CD4-positive, alpha-beta T cell treated with Interleukin-2 at 100 ng/mL for 4 hours (primary cell): ENCODE results near the gene ALPK3.

Experiments
- DNase-seq: peaks from one replicate; pipeline ENCODE4 v3.0.0-alpha.2; 2020; ENCODE audit warnings: low spot score

The ALPK3 gene

DNA sequence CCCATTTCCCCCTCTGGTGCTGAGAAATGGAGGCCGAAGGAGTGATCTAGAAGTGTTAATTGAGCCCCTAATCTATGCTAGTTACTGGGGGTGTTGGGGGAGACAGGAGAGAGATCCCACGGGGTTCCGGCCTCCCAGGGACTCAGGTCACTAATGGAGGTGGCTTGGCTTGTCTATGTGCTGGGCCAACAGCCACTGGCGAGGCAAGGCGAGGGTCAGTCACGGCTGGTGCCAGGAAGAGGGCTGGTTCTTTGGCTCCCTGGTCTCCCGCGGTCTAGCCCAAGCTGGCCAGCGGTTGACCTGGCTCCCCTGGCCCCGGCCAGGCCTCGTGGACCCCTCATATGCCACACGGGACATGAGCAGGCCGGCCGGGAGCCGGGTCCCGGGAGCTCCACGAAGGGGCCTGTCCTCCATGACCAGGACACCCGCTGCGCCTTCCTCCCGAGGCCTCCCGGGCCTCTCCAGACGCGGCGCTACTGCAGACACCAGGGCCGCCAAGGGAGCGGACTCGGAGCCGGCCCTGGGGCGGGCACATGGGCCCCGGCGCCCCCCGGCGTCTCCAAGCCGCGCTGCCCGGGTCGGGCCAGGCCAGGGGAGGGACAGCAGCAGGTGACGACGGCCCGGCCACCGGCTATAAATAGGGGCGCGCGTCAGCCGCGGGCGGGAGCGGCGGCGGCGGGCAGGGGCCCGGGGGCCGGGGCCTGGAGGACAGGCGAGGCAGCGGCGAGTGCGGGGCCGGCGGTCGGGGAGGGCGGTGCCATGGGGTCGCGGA, at the start of gene ALPK3:
ALPK3 (plus strand) TSS at position 663 of the 772 bp plus-strand sequence; CDS start at position 760, 97 bp downstream.
- no peak for DNase-seq

DNA sequence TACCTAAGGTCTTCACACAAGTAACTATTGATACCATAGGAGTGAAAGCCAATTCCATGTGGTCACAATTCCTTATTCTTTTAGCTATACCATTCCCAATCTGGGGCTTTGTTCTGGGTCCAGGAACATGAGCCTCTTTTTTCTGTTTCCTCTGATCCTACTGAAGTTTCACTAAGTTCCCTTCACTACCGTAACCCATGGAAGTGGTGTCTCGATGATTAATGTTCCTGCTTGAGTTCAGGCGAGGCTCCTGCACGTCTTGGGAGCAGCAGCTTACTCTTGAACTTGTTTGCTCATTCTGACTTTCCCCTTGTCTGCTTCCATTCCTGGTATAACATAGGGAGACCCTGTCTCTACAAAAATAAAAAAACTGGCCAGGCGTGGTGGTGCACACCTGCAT, 45.1 kb upstream of the ALPK3 start:
- no peak for DNase-seq

DNA sequence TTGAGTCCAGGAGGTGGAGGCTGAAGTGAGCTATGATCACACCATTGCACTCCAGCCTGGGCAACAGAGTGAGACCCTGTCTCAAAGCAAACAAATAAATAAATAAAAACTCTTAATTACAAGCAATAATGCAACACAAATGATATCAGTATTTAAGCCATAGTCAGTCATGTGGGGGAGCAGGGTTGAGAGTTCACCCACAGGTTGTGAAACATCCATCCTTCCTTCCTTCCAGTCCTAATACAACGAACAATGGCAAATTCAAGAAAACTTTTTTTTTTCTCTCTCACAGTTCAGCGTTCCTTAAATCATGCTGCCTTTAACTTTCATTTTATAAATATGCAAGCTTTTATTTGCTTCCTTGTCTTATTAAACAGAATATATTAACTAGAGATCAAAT, 44.7 kb upstream of the ALPK3 start:
- no peak for DNase-seq

- DNase-seq: no peak
Measured at GRCh38 chr15:84773716-84774115, 43.4 kb upstream of the ALPK3 start.

DNA sequence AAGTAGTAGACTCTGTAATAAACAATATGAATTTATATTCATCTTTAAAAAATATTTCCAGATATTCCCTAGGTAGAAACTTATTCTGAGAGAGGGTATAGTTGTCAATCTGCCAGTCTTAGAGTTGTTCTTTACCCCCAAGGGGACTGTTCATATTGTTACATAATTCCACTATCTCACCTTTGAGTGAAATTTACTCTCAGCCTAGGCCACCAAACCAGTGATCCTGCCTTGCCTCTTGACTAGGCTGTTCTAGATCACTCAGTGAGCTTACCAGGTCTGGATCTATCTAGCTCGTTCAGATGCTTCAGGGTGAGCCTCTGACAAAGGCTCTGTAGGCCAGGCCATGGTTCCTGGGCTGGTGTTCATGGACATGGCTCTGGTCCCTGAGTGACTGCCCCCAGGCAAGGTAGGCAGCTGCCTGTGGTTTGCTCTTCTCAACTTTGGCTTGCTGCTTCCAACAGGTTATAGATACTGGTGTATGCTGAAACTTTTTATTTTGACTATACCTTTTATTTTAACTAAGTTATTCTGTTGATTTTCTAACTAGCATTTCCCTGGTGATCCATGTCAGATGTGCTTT, 41.2 kb upstream of the ALPK3 start:
- DNase-seq: no peak

DNA sequence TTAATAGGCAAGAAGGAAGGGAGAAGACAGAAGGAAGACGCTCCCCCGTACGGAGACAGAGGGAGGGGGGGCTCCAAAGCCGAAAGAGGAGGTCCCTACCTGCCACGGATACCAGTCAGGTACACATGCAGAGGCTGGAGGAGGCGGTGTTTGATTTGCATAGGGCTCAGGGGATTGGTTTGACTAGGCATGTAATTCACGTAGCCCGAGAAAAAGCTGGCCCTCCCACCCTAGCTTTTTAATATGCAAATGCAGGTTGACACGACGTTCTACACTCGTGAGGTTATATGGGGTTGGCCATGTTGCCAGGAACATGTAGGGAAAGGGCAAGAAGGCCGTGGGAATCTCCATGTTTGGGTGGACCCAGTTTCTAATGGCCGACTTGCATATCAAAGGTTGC, 39.0 kb upstream of the ALPK3 start:
- DNase-seq: no peak

DNA sequence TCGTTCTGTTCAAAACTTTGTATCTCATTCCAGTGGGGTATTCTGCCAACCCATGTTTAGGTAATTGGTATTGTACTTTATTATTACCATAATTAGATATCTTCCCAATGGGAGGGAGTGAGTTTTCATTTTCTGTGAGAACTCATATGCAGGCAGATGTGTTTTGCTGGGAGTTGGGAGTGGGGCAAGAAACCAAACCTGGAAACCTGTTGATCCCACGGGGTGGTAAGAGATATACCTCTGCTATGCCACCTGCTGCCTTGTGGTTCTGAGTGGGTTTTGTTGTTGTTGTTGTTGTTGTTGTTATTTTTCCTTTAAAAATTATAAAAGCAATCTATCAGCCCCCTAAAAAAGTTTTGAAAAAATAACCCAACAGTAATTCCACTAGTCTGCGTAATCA, 36.7 kb upstream of the ALPK3 start:
- DNase-seq: no peak

- DNase-seq: no peak
Measured at GRCh38 chr15:84781495-84781894, 35.7 kb upstream of the ALPK3 start.

DNA sequence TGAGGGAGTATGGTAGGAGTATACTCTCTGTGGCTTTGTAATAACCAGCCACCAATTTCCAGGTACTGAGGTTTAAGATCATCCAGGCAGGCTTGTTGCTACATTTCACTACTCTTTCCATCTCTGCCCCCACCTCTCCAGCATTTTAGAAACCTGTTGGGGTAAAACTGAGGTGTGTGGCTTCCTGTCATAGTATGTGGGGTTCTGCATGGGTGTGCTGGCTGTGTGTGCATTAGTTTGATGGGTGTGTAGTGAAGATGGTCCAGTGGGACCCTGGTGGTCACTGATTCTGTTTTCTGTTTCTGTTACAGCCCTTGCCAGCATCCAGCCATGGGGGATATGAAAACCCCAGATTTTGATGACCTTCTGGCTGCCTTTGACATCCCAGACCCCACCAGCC, 34.8 kb upstream of the ALPK3 start:
- DNase-seq: no peak

DNA sequence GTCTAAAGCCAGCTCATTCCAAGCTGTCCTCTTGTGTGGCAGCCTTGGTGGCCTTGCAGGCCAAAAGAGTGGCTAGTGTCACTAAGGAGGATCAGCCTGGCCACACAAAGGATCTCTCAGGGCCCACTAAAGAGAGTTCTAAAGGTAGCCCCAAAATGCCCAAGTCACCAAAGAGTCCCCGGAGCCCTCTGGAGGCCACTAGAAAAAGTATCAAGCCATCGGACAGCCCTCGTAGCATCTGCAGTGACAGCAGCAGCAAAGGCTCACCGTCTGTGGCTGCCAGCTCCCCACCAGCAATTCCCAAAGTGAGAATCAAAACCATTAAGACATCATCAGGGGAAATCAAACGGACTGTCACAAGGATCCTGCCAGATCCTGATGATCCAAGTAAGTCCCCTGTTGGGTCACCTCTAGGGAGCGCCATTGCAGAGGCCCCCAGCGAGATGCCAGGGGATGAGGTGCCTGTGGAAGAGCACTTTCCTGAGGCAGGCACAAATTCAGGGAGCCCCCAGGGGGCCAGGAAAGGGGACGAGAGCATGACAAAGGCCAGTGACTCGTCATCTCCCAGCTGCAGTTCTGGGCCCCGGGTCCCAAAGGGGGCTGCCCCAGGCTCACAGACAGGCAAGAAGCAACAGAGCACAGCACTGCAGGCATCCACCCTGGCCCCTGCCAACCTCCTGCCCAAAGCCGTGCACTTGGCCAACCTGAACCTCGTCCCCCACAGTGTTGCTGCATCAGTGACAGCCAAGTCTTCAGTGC, 33.5 kb upstream of the ALPK3 start:
- DNase-seq: no peak

DNA sequence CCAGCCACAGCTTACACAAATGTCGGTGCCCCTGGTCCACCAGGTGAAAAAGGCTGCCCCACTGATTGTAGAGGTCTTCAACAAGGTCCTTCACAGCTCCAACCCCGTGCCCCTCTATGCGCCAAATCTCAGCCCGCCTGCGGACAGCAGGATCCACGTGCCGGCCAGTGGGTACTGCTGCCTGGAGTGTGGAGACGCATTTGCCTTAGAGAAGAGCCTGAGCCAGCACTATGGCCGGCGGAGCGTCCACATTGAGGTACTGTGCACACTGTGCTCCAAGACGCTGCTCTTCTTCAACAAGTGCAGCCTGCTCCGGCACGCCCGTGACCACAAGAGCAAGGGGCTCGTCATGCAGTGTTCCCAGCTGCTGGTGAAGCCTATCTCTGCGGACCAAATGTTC, 32.9 kb upstream of the ALPK3 start:
- no peak for DNase-seq

DNA sequence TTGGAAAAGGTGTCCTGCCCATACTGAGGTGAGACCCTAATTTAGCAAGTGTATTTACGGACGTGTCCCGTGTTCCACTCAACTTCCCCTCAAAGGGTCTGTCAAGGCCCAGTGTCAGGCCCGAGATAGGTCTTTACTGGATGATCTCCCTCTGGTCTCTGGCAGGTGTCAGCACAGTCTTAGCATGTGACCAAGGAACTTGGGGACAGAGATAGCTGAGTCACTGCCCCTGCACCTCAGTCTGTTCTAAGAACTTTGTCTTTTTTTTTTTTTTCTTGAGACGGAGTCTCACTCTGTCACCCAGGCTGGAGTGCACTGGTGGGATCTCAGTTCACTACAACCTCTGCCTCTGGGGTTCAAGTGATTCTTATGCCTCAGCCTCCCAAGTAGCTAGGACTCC, 32.1 kb upstream of the ALPK3 start:
- DNase-seq: no peak

GRCh38 chr15:84788500-84788899, 28.7 kb upstream of the ALPK3 start:
- no peak for DNase-seq

GRCh38 chr15:84789762-84790161, 27.4 kb upstream of the ALPK3 start:
- no peak for DNase-seq

- no peak for DNase-seq
Measured at GRCh38 chr15:84790676-84791075, 26.5 kb upstream of the ALPK3 start.

DNA sequence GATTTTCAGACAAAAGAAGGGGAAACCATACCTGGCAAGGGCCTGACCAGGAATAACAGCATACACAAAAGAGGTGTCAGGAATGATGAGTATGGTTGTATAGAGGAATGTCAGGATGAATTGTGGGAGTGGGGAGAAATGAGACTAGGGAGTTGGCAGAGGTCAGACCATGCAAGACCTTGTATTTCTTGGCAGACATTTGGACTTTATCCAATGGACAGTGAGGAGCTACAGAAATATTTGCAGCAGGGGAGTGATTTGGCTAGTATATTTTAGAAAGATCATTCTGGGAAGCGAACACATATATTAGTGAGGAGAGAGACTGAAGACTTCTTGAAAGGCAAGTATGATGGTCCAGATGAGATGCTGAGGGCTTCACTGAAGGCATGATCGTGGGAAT, 25.4 kb upstream of the ALPK3 start:
- DNase-seq: no peak

DNA sequence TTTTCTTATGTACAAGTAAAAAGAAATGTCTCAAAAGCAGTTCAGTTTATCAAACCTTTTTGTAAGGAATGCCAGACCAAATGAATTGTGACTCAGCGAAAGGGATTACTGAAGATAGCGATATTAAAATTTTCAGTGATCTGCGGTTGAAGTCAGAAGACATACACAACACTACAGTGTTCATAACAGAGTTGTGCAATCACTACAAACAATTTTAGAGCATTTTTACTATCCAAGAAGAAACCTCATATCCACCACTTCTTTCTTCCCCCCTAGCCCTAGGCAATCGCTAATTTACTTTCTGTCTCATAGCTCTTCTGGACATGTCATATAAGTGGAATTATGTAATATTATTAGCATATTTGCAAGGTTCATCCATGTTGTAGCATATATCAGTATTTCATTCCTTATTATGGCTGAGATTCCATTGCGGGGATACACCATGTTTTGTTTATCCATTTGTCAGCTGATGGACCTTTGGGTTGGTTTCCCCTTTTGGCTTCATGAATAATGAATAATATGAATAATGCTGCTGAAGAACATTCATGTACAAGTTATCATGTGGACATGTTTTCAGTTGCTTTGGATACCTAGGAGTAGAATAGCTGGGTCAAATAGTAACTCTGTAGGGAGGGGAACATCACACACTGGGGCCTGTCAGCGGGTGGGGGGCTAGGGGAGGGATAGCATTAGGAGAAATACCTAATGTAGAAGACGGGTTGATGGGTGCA, 23.6 kb upstream of the ALPK3 start:
- DNase-seq: no peak

DNA sequence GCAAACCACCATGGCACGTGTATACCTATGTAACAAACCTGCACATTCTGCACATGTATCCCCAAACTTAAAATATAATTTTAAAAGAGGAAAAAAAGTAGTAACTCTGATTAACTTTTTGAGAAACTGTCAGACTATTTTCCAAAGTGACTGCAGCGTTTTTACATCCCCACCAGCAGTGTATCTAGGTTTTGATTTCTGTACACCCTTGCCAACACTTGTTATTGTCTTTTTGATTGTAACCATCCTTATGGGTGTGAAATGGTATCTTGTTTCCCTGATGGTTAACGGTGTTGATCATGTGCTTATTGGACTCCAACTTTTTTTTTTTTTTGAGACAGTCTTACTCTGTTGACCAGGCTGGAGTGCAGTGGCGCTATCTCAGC, 23.0 kb upstream of the ALPK3 start:
- no peak for DNase-seq

GRCh38 chr15:84795186-84795585, 22.0 kb upstream of the ALPK3 start:
- DNase-seq: no peak

DNA sequence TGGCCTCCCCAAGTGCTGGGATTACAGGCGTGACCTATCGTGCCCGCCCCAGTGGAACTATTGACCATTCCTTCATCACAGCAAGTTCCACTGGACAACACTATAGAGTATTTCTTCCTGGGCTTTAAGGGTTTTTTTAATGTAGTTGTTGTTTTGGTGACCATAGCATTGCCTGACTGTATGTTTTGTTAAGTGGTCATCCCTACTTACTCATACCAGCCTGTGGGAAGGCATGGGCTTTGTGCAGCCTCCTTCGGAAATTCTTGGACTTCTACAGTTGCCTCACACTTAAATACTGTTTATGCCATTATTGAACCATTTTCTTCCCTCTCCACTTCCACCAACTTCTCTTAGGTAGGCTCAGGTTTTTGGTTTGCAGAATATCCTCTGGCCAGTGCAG, 19.9 kb upstream of the ALPK3 start:
- no peak for DNase-seq

DNA sequence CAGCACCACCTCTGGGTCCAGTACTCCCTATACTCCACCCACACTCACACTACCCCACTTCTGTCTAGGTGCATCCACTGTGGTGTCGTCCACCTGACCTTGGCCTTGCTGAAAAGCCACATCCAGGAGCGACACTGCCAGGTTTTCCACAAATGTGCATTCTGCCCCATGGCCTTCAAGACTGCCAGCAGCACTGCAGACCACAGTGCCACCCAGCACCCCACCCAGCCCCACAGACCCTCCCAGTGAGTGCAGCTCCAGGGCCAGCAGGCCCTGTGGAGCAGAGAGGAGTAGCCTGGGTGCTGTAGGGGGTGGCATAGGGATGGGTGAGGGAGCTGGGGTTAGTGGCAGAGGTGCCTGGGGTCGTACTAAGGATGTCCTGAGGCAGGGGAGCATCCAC, 19.4 kb upstream of the ALPK3 start:
- no peak for DNase-seq

DNA sequence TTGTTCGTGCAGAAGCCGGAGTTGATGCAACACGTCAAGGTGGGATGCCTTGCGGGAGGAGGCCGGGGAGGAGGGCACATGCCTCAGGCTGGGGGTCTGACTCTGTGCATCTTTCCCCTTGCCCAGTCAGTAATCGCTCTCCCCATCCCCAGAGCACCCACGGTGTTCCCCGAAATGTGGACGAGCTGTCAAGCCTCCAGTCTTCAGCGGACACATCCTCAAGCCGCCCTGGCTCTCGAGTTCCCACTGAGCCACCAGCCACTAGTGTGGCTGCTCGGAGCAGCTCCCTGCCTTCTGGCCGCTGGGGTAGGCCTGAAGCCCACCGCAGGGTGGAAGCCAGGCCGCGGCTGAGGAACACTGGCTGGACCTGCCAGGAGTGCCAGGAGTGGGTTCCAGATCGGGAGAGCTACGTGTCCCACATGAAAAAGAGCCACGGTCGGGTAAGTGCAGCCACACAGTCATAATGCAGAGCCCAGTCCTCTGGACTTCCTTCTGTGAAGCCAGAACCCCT, 18.7 kb upstream of the ALPK3 start:
- no peak for DNase-seq
